Psoas muscle (tissue), 8 donors: ENCODE measurements around the gene SIPA1L3. TPM values are rescaled to one million over a fixed set of nuclear protein-coding genes. Genes with fewer than 3 reads are reported as not detected.

Source experiments
- ATAC-seq, 4 donors: fragments of 200-7000 bp; cut with Tn5 transposase; one replicate each; pipeline ENCODE4 v1.9.1; 2020; ENCODE audit warnings: moderate library complexity in 3 of 4, mild to moderate bottlenecking in 2 of 4
- DNase-seq, 2 donors: peaks; one replicate each; pipeline ENCODE4 v3.0.0-alpha.2; 2020
- H3K27ac ChIP-seq: fragments of 200-600 bp; one replicate; pipeline ENCODE4 v1.8.0; 2022
- H3K27me3 ChIP-seq, 3 donors: fragments of 200-600 bp in 1 of 3; one replicate each; pipeline versions ENCODE4 v1.6.1 to v1.8.0; 2013 to 2022; ENCODE audit warnings: low read length in 2 of 3, mild to moderate bottlenecking in 2 of 3, moderate library complexity in 1 of 3; ENCODE audit not compliant: insufficient read depth in 3 of 3
- H3K36me3 ChIP-seq, 2 donors: fragments of 200-600 bp in 1 of 2; one replicate each; pipeline versions ENCODE4 v1.6.1 to v1.8.0; 2013 to 2022; ENCODE audit warnings: low read depth in 1 of 2, mild to moderate bottlenecking in 1 of 2, moderate library complexity in 1 of 2; ENCODE audit not compliant: insufficient read depth in 1 of 2
- H3K4me1 ChIP-seq: fragments of 200-600 bp; one replicate; pipeline ENCODE4 v1.8.0; 2022
- H3K4me3 ChIP-seq: fragments of 200-600 bp; one replicate; pipeline ENCODE4 v1.8.0; 2022; ENCODE audit warnings: mild to moderate bottlenecking
- H3K9me3 ChIP-seq: fragments of 200-600 bp; one replicate; pipeline ENCODE4 v1.8.0; 2022
- WGBS, 3 donors: extraction: QIAGEN DNeasy Blood & Tissue Kit; methylation state at CpG; one replicate each; pipeline versions ENCODE4 v1.1.6 to v1.1.7; 2013; 5-methylcytosine and 5-hydroxymethylcytosine counted together
- intact Hi-C, 2 donors: fragments of 100-400 bp; cut with DNase I; formaldehyde crosslinking; loops; one replicate each; pipeline versions ENCODE4 v1.11.0 to v1.14.2; 2022
- polyA plus RNA-seq, 3 donors: library from polyadenylated mRNA; stranded (reverse); fragments of 200-250 nt; gene quantifications; one replicate each; pipeline ENCODE4 v1.2.3, GENCODE V29; 2013
- total RNA-seq, 4 donors: library from RNA; stranded (reverse); fragmentation: NEBNext Ultra II Directional in 2 of 4; extraction: Animal tissue kit (Norgen Biotek cat#: 25700) in 2 of 4; gene quantifications; one replicate each; pipeline versions ENCODE4 v1.2.1 to v1.2.4, GENCODE V29; 2021 to 2023
- TF ChIP-seq, protein P1 (sequence below): fragments of 200-600 bp; IDR thresholded peaks from one replicate; pipeline ENCODE4 v1.8.0; 2022; ENCODE audit warnings: antibody characterized with exemption
- donor health status: healthy with polysubstance abuse.
- donor health status: DM: no; HTN: no; CAD: no; lungs with moderate emphysema.
- donor health status: Bipolar disorder and iron deficiency.
- donor health status: healthy.
- donor health status: DM: yes; HTN: yes; CAD: no.
- donor health status: DM: no; HTN: no; CAD: no.
- donor health status: DM: no; HTN: no; CAD: no.
- donor health status: DM: yes; HTN: yes; CAD: no.

The SIPA1L3 gene
- total and polyA plus RNA-seq, 7 donors: 2.9 to 28.2 (median 8.3) TPM

DNA sequence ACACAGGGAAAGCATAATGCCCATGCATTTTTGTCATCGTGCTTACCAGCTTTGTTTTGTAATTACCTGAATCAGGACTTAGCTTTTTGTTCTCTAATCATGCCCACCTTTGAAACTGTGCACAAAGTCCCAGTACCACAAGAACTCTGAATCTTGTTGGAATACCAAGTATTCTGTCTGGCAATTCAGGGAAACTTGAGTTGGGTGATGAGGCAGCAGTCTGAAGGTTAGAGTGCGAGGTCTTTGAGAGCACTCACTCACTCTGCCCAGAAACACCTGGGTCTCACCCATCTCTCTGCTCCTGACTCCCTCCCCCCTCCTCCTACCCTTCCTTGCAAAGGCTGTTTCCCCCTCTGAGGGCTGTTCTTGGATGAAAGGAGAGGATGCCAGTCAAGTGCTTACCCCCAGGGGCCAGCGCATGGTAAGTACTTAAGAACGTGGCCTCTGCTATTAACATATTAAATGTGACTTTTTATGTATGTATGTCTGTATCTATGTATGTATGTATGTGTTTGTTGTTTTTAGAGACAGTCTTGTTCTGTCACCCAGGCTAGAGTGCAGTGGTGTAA lies 22.4 kb downstream of the SIPA1L3 start:
- Histone ChIP-seq H3K27ac (no peak overlapping the region), H3K4me3 (no peak overlapping the region), H3K4me1 (peaks cover 36% of the 10 kb centered on the region), H3K9me3 (no peaks in the 10 kb centered on the region), H3K27me3 (no peaks in the 10 kb centered on the region), H3K36me3 (no peaks in the 10 kb centered on the region)
- intact Hi-C loops: no loop called here
- ATAC-seq (no peak), DNase-seq (no peak)
- TF ChIP-seq, protein P1, sequence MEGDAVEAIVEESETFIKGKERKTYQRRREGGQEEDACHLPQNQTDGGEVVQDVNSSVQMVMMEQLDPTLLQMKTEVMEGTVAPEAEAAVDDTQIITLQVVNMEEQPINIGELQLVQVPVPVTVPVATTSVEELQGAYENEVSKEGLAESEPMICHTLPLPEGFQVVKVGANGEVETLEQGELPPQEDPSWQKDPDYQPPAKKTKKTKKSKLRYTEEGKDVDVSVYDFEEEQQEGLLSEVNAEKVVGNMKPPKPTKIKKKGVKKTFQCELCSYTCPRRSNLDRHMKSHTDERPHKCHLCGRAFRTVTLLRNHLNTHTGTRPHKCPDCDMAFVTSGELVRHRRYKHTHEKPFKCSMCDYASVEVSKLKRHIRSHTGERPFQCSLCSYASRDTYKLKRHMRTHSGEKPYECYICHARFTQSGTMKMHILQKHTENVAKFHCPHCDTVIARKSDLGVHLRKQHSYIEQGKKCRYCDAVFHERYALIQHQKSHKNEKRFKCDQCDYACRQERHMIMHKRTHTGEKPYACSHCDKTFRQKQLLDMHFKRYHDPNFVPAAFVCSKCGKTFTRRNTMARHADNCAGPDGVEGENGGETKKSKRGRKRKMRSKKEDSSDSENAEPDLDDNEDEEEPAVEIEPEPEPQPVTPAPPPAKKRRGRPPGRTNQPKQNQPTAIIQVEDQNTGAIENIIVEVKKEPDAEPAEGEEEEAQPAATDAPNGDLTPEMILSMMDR: no peak
- WGBS, 3 donors: 89 to 90% (median 89%) methylated on average over 4 of the region's 4 CpGs

DNA sequence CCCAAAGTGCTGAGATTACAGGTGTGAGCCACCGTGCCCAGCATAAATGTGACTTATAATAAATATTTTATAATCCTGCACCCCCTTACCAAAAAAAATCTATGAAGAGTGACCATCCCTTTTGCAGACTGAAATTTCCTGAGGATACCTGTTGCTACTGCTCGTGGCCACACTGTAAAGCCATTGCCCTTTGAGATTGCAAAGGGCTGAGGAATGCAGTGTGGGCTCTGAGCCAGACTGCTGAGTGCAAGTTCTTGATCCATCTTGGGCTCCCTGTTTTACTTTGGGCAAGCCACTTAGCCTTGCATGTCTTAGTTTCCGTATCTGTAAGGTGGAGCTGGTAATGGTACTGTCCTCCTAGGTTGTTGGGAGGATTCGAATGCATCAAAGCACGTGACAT lies 23.4 kb downstream of the SIPA1L3 start:
- ATAC-seq (no peak), DNase-seq (no peak)
- intact Hi-C loops: no loop called here
- Histone ChIP-seq H3K27me3 (no peaks in the 10 kb centered on the region), H3K4me1 (peaks cover 36% of the 10 kb centered on the region), H3K9me3 (peaks cover 5% of the 10 kb centered on the region), H3K27ac (no peak overlapping the region), H3K4me3 (no peak overlapping the region), H3K36me3 (no peaks in the 10 kb centered on the region)
- WGBS, 3 donors: 89 to 93% (median 93%) methylated on average over 5 of the region's 5 CpGs
- TF ChIP-seq, protein P1: no peak

DNA sequence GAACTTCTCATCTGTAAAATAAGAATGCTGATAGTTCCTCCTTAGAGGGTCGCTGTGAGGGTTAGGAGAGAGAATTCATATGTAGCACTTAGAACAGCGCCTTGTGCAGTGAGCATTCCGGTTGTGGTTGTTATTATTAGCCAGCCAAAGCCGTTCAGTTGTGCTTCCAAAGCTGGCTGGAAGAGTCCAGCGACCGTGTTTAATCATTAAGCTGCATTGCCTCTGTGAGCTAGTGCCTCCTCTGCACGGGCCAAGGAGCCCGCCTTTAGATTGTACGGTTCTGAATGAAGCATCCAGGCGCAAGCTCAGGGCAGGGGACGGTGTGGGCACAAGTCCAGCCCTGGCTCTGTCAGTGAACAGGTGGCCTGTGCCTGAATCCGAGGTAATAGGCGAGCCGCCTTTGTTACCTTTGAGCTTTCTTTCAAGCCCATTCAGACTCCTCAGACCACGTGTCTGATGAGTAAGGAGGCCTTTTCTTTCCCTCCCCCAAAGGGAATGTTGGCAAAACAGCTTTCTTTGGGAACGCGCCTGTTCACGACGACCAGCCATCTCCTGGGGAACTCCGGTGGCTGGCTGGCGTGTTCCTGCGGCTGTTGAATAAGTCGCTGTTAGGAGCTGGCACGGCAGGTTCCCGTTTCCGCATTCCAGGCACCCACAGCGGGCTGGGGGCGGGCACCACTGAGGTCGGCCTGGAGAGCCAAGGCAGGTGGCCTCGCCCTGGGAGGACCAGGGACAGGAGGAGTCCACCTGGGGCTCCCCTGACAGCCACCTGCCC lies 25.1 kb downstream of the SIPA1L3 start:
- H3K4me1 ChIP-seq: peaks cover 36% of the 10 kb centered on the region
- H3K36me3 ChIP-seq: no peaks in the 10 kb centered on the region
- H3K4me3 ChIP-seq: peak overlapping the region; percentile 47
- H3K27ac ChIP-seq: peak overlapping the region; percentile 60
- peak; percentile 11 to 56 (median 33) for ATAC-seq
- WGBS, 3 donors: 21 to 39% (median 28%) methylated on average over 30 of the region's 30 CpGs
- TF ChIP-seq, protein P1: no peak
- intact Hi-C loops: no loop called here
- peaks cover 7% of the 10 kb centered on the region for H3K9me3 ChIP-seq
- DNase-seq: peak; percentile 33 to 58
- H3K27me3 ChIP-seq: no peaks in the 10 kb centered on the region

DNA sequence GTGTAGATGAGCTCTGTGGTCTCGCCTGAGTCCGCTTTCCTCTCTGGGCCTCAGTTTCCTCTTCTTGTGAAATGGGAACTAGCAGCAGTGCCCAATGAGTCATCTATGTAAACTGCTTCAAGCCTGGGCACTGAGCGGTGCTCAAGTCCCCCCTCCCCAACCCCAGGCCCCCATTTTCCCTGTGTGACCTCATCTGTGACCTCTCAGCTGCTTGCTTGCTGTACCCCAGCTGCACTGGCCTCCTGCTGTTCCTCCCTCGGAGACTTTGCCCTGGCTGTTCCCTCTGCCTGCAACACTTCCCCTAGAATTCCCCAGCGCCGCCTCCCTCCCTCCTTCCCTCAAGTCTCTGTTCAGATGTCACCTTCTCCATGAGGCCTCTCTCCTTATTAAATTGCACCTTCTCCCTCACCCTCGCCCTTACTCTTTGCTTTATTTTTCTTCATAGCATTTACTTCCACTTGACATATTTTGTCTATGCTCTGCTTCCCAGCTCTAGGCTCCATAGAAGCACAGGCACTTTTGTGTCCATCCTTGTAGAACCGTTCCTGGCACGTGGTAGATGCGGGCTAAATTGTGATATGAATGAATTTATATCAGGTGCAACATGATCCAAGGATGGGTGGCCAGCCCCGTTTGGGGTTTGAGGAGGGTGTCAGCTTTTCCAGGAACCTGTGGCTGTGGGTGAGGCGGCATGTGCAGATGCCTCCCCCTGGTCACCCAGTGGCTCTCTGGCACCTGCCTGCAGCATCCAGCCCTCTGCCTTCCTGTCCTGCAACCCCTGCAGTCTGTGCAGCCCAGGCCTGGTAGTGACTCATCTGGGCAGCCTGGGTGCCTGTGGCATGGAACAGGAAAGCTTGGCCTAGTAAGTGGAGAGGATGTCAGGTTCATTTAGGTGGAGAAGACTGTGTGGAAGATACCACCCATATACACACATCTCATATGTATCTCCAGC lies 26.3 kb downstream of the SIPA1L3 start:
- 65 to 77% (median 75%) methylated on average over 12 of the region's 12 CpGs for WGBS, 3 donors

More for the DNA sequence above, 26.3 kb downstream of the SIPA1L3 start:
- peak; percentile 24 to 56 for DNase-seq
- Histone ChIP-seq H3K27me3 (no peaks in the 10 kb centered on the region), H3K4me3 (no peak overlapping the region), H3K27ac (peak overlapping the region; percentile 75), H3K9me3 (peaks cover 7% of the 10 kb centered on the region), H3K4me1 (peaks cover 36% of the 10 kb centered on the region), H3K36me3 (no peaks in the 10 kb centered on the region)
- TF ChIP-seq, protein P1: no peak
- intact Hi-C loops: no loop called here
- peak; percentile 59 to 74 (median 68) for ATAC-seq
